H9 (cell line): Measurements from ENCODE around the gene UBE2D2. TPM values are rescaled to one million over a fixed set of nuclear protein-coding genes. Genes with fewer than 3 reads are reported as not detected.

Experiments used
- DNase-seq: peaks from one replicate; pipeline ENCODE4 v3.0.0-alpha.2; 2017
- H2AFZ ChIP-seq: one replicate; pipeline ENCODE4 v1.6.1; 2013; ENCODE audit warnings: mild to moderate bottlenecking, low read length, control low read depth, moderate library complexity
- H2AK5ac ChIP-seq: 2 replicates; pipeline ENCODE4 v1.6.1; 2013; ENCODE audit warnings: low read length, control low read depth, mixed read lengths; ENCODE audit not compliant: insufficient read length
- H2BK120ac ChIP-seq: one replicate; pipeline ENCODE4 v1.6.1; 2013; ENCODE audit warnings: low read depth, mild to moderate bottlenecking, low read length, control low read depth, inconsistent platforms; ENCODE audit not compliant: poor library complexity, severe bottlenecking
- H2BK12ac ChIP-seq: 2 replicates; pipeline ENCODE4 v1.6.1; 2013; ENCODE audit warnings: low read length, control low read depth, mixed read lengths, low read depth; ENCODE audit not compliant: insufficient read length
- H2BK15ac ChIP-seq: 2 replicates; pipeline ENCODE4 v1.6.1; 2013; ENCODE audit warnings: low read depth, low read length, control low read depth
- H2BK20ac ChIP-seq: one replicate; pipeline ENCODE4 v1.6.1; 2013; ENCODE audit warnings: low read depth, mild to moderate bottlenecking, low read length, control low read depth, inconsistent platforms; ENCODE audit not compliant: poor library complexity, severe bottlenecking
- H2BK5ac ChIP-seq: 2 replicates; pipeline ENCODE4 v1.6.1; 2013; ENCODE audit warnings: low read length, control low read depth, mixed read lengths; ENCODE audit not compliant: insufficient read length
- H3K14ac ChIP-seq: 2 replicates; pipeline ENCODE4 v1.6.1; 2013; ENCODE audit warnings: low read length, control low read depth; ENCODE audit not compliant: insufficient read depth
- H3K18ac ChIP-seq: 2 replicates; pipeline ENCODE4 v1.6.1; 2013; ENCODE audit warnings: low read depth, mild to moderate bottlenecking, mixed read lengths, low read length, control low read depth; ENCODE audit not compliant: insufficient read length
- H3K23ac ChIP-seq: 2 replicates; pipeline ENCODE4 v1.6.1; 2013; ENCODE audit warnings: low read length, control low read depth, mixed read lengths, low read depth; ENCODE audit not compliant: insufficient read length
- H3K23me2 ChIP-seq: 2 replicates; pipeline ENCODE4 v1.6.1; 2013; ENCODE audit warnings: low read depth, mild to moderate bottlenecking, mixed read lengths, low read length, control low read depth; ENCODE audit not compliant: insufficient read length, poor library complexity, severe bottlenecking
- H3K27ac ChIP-seq: 2 replicates; pipeline ENCODE4 v1.5.1; 2013; ENCODE audit warnings: low read length, control low read depth, mixed read lengths, low read depth; ENCODE audit not compliant: insufficient read length
- H3K27me3 ChIP-seq: 2 replicates; pipeline ENCODE4 v1.6.1; 2013; ENCODE audit warnings: low read length, control low read depth, inconsistent platforms; ENCODE audit not compliant: insufficient read depth
- H3K4ac ChIP-seq: 2 replicates; pipeline ENCODE4 v1.6.1; 2013; ENCODE audit warnings: low read depth, mild to moderate bottlenecking, control low read depth, inconsistent platforms, low read length, moderate library complexity
- H3K4me1 ChIP-seq: 2 replicates; pipeline ENCODE4 v1.6.1; 2013; ENCODE audit warnings: low read length, control low read depth, inconsistent platforms; ENCODE audit not compliant: insufficient read depth
- H3K4me2 ChIP-seq: 2 replicates; pipeline ENCODE4 v1.6.1; 2013; ENCODE audit warnings: low read length, control low read depth, mixed read lengths; ENCODE audit not compliant: insufficient read length, insufficient read depth
- H3K56ac ChIP-seq: 2 replicates; pipeline ENCODE4 v1.6.1; 2013; ENCODE audit warnings: low read depth, mild to moderate bottlenecking, mixed read lengths, low read length, control low read depth; ENCODE audit not compliant: insufficient read length
- H3K79me1 ChIP-seq: 2 replicates; pipeline ENCODE4 v1.6.1; 2013; ENCODE audit warnings: low read depth, mild to moderate bottlenecking, moderate library complexity, low read length, control low read depth, inconsistent platforms; ENCODE audit not compliant: insufficient read depth, poor library complexity, severe bottlenecking
- H3K79me2 ChIP-seq: 2 replicates; pipeline ENCODE4 v1.6.1; 2013; ENCODE audit warnings: low read length, control low read depth, inconsistent platforms; ENCODE audit not compliant: insufficient read depth
- H3K9ac ChIP-seq: 2 replicates; pipeline ENCODE4 v1.6.1; 2013; ENCODE audit warnings: low read length, control low read depth, mixed read lengths; ENCODE audit not compliant: insufficient read length; ENCODE audit errors: extremely low read depth
- H3K9me3 ChIP-seq: one replicate; pipeline ENCODE4 v1.6.1; 2013; ENCODE audit warnings: low read depth, low read length, inconsistent platforms; ENCODE audit not compliant: control insufficient read depth
- H3T11ph ChIP-seq: one replicate; pipeline ENCODE4 v1.6.1; 2013; ENCODE audit warnings: mild to moderate bottlenecking, low read length, control low read depth, inconsistent platforms
- H4K20me1 ChIP-seq: one replicate; pipeline ENCODE4 v1.6.1; 2013; ENCODE audit not compliant: control insufficient read depth, insufficient read length, insufficient read depth
- H4K5ac ChIP-seq: 2 replicates; pipeline ENCODE4 v1.6.1; 2013; ENCODE audit warnings: low read depth, mild to moderate bottlenecking, mixed read lengths, low read length, control low read depth; ENCODE audit not compliant: insufficient read length
- H4K8ac ChIP-seq: replicated peaks from 2 replicates; pipeline ENCODE4 v1.6.1; 2013; ENCODE audit warnings: low read length, control low read depth, mixed read lengths, low read depth; ENCODE audit not compliant: insufficient read length
- H4K91ac ChIP-seq: 2 replicates; pipeline ENCODE4 v1.6.1; 2013; ENCODE audit warnings: low read depth, mild to moderate bottlenecking, moderate library complexity, mixed read lengths, low read length, control low read depth; ENCODE audit not compliant: insufficient read length
- H3K27ac Mint-ChIP-seq, 3 experiments: 2 replicates in 2 of 3; 3 replicates in 1 of 3; pipeline ENCODE4 v1.8.0; 2020 to 2021; ENCODE audit warnings: mixed read lengths in 3 of 3, mild to moderate bottlenecking in 1 of 3, moderate library complexity in 1 of 3
- H3K27me3 Mint-ChIP-seq: 2 replicates; pipeline ENCODE4 v1.8.0; 2021; ENCODE audit warnings: low read depth, mild to moderate bottlenecking, moderate library complexity, mixed read lengths
- H3K36me3 Mint-ChIP-seq, 3 experiments: 2 replicates in 2 of 3; 3 replicates in 1 of 3; pipeline ENCODE4 v1.8.0; 2020 to 2021; ENCODE audit warnings: low read depth in 3 of 3, mixed read lengths in 3 of 3; ENCODE audit not compliant: insufficient read depth in 1 of 3
- H3K4me1 Mint-ChIP-seq, 2 experiments: 2 replicates each; pipeline ENCODE4 v1.8.0; 2020; ENCODE audit warnings: mixed read lengths in 2 of 2
- H3K4me3 Mint-ChIP-seq, 2 experiments: 2 replicates in 1 of 2; 3 replicates in 1 of 2; pipeline ENCODE4 v1.8.0; 2020 to 2021; ENCODE audit warnings: mild to moderate bottlenecking in 2 of 2, mixed read lengths in 2 of 2, moderate library complexity in 1 of 2
- H3K9me3 Mint-ChIP-seq, 2 experiments: 2 replicates in 1 of 2; 3 replicates in 1 of 2; pipeline ENCODE4 v1.8.0; 2020; ENCODE audit warnings: mild to moderate bottlenecking in 2 of 2, mixed read lengths in 2 of 2, moderate library complexity in 1 of 2
- WGBS: extraction: QIAGEN DNeasy Blood & Tissue Kit; methylation state at CpG from one replicate; pipeline ENCODE4 v1.1.7; 2013; ENCODE audit warnings: missing lambda C conversion rate, low lambda C conversion rate, mixed read lengths; ENCODE audit not compliant: insufficient read length; ENCODE audit errors: extremely low coverage; 5-methylcytosine and 5-hydroxymethylcytosine counted together
- total RNA-seq: library from RNA; stranded (reverse); gene quantifications from 2 replicates; pipeline ENCODE4 v1.2.1, GENCODE V29; 2021
- TF ChIP-seq, protein P1 (sequence below): fragments of 200-600 bp; sonication (generic); conservative IDR thresholded peaks from 3 replicates; pipeline ENCODE4 v1.8.0; 2021; ENCODE audit warnings: antibody characterized with exemption, mild to moderate bottlenecking

The UBE2D2 gene
- total RNA-seq, 1 experiment from 2014 or later, result 236 TPM

DNA sequence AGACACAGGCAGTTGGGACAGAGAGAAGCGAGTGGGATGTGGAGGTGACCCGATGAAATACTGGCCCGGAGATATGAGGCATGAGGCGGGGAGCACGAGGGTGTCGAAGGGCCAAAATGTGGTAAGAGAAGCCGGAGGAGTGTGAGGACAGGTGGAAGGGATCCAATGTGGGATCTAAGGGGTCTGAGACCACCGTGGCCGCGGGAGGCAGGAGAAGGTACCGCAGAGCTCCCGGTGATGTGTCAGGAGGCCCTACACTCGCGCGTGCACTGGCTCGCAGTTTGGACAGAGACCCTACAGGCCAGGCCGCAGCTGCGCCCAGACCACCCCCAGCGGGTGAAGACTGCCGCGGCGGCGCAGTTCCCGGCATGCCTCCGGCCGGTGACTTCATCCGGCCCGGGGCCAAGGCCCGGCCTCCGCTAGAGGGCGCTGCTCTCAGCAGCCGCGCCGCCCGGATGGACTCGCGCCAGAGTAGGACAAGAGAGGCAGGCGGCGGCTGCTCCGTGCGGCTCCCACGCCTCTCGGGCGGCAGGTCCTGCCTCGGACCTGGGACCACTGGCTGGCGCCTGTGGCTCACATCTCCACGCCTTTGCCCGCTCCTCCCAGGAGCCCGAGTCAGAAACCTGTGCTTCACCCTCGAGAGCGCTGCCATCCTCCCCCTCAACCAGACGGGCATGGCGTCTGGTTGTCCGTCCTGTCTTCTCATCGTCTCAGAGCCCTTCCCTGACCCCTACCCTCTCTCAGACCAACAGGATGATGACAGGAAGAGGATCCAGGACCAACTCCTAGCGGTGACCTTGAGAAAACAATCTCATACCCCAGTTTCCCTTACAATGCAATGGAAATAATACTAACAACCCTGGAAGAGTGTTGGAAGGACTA is 43.2 kb upstream of the UBE2D2 start:
- H3K18ac ChIP-seq, result peak overlapping the region; percentile 84
- no peak overlapping the region for H3K27ac ChIP-seq
- no peak overlapping the region for H2BK5ac ChIP-seq
- H2AFZ ChIP-seq, result peak overlapping the region; percentile 53
- peak overlapping the region; percentile 92 to 94 (median 92); a peak in 6 of 7 replicates for H3K27ac Mint-ChIP-seq
- H2BK12ac ChIP-seq, result no peak overlapping the region
- H3K27me3 ChIP-seq, result no peaks in the 10 kb centered on the region
- no peak overlapping the region for H3K4ac ChIP-seq
- H3K27me3 Mint-ChIP-seq, result peaks cover 13% of the 10 kb centered on the region
- H3K79me2 ChIP-seq, result no peaks in the 10 kb centered on the region
- no peak overlapping the region for H2BK15ac ChIP-seq
- H3K4me1 ChIP-seq, result 0 out of 2 replicates have a peak, but pooled peaks cover 6% of the 10 kb centered on the region
- H3K23ac ChIP-seq, result no peak overlapping the region
- H3K36me3 Mint-ChIP-seq, result peaks cover 0 to 3% (median 1%) of the 10 kb centered on the region in 3 experiments; a peak in 3 of 7 replicates
- no peaks in the 10 kb centered on the region for H3K79me1 ChIP-seq
- H4K8ac ChIP-seq, result no peak overlapping the region
- peak overlapping the region; percentile 91 for H3K14ac ChIP-seq
- H2BK120ac ChIP-seq, result no peak overlapping the region
- H2BK20ac ChIP-seq, result no peak overlapping the region
- H3K4me3 Mint-ChIP-seq, result peak overlapping the region; percentile 74 to 79
- no peaks in the 10 kb centered on the region for H3K23me2 ChIP-seq
- H3T11ph ChIP-seq, result no peak overlapping the region
- TF ChIP-seq, protein P1, sequence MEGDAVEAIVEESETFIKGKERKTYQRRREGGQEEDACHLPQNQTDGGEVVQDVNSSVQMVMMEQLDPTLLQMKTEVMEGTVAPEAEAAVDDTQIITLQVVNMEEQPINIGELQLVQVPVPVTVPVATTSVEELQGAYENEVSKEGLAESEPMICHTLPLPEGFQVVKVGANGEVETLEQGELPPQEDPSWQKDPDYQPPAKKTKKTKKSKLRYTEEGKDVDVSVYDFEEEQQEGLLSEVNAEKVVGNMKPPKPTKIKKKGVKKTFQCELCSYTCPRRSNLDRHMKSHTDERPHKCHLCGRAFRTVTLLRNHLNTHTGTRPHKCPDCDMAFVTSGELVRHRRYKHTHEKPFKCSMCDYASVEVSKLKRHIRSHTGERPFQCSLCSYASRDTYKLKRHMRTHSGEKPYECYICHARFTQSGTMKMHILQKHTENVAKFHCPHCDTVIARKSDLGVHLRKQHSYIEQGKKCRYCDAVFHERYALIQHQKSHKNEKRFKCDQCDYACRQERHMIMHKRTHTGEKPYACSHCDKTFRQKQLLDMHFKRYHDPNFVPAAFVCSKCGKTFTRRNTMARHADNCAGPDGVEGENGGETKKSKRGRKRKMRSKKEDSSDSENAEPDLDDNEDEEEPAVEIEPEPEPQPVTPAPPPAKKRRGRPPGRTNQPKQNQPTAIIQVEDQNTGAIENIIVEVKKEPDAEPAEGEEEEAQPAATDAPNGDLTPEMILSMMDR, result peak; percentile 97
- H4K5ac ChIP-seq, result no peak overlapping the region
- no peaks in the 10 kb centered on the region for H3K9me3 ChIP-seq
- no peak overlapping the region for H4K91ac ChIP-seq
- H3K9ac ChIP-seq, result peak overlapping the region; percentile 39
- peak overlapping the region; percentile 35 for H3K4me2 ChIP-seq
- peak; percentile 94 for DNase-seq
- H3K56ac ChIP-seq, result no peak overlapping the region
- H4K20me1 ChIP-seq, result no peaks in the 10 kb centered on the region
- no peaks in the 10 kb centered on the region; a peak in 2 of 5 replicates for H3K9me3 Mint-ChIP-seq
- H3K4me1 Mint-ChIP-seq, result peaks cover 25 to 35% of the 10 kb centered on the region in 2 experiments
- WGBS, result no CpG with 5 or more reads among the region's 56 CpGs
- H2AK5ac ChIP-seq, result no peak overlapping the region
